ENCODE measurements around the gene UBE2H. TPM values are rescaled to one million over a fixed set of nuclear protein-coding genes. Genes with fewer than 3 reads are reported as not detected.
"Not testable (repeated sequence)": the region's sequence is repeated elsewhere in the genome, so short reads cannot be mapped to it uniquely, and the experiment has no call there.

UBE2H gene
- total RNA-seq, 1 donor from 2014 or later, result 16.4 TPM

DNA sequence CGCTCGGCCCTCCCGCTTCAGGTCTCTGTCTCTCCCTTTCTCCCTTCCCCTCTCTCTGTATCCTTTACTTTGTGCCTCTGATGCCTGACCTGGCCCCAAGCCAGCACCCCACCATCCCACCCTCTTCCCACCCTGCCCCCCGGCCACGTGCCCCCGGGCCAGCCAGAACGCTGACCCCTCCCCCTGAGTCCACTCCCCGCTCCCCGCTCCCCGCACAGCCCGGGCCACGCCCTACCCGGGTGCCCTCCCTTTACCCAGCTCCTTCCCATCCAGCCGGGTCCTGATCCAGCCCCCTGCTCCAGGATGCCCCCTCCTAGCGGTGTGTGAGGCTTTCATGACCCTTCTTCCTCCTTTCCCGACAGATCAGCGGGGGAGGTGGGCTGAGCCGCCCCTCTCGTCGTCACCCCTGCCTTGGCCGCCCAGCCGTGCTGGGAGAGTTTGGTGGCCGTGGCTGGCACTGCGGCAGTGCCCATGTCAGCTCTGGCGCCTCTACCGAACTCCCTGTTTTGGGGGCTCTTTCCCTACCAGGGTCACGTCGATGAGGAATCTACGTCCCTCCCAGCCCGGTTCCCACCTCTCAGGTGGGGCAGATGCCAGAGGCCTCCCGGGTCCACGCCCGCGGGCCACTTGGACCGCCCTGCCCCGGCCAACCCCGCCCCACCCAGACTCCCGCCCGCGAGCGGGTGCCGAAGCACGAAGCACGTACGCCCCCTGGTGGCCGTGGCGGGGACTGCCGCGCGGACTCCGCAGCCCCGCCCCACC lies 127.4 kb downstream of the UBE2H start:
- DNase-seq (ENCODE audit: low spot score), result peak; percentile 80
- H3K27me3 Mint-ChIP-seq (ENCODE audit: low read depth), result peaks cover 4% of the 10 kb centered on the region
- peak overlapping the region; percentile 52 for H3K27ac Mint-ChIP-seq
- no peaks in the 10 kb centered on the region for H3K9me3 Mint-ChIP-seq
- intact Hi-C loops (cut with micrococcal nuclease), result loop anchor here (1.0 to 5.0 kb wide), 4 partner anchors 45 to 601 kb away; partner anchors contain the start of gene NRF1
- H3K36me3 Mint-ChIP-seq (ENCODE audit: low read depth), result no peaks in the 10 kb centered on the region
- peak overlapping the region; percentile 91 for H3K4me3 Mint-ChIP-seq (ENCODE audit: low read depth)
- peaks cover 13% of the 10 kb centered on the region for H3K4me1 Mint-ChIP-seq (ENCODE audit: low read depth)

DNA sequence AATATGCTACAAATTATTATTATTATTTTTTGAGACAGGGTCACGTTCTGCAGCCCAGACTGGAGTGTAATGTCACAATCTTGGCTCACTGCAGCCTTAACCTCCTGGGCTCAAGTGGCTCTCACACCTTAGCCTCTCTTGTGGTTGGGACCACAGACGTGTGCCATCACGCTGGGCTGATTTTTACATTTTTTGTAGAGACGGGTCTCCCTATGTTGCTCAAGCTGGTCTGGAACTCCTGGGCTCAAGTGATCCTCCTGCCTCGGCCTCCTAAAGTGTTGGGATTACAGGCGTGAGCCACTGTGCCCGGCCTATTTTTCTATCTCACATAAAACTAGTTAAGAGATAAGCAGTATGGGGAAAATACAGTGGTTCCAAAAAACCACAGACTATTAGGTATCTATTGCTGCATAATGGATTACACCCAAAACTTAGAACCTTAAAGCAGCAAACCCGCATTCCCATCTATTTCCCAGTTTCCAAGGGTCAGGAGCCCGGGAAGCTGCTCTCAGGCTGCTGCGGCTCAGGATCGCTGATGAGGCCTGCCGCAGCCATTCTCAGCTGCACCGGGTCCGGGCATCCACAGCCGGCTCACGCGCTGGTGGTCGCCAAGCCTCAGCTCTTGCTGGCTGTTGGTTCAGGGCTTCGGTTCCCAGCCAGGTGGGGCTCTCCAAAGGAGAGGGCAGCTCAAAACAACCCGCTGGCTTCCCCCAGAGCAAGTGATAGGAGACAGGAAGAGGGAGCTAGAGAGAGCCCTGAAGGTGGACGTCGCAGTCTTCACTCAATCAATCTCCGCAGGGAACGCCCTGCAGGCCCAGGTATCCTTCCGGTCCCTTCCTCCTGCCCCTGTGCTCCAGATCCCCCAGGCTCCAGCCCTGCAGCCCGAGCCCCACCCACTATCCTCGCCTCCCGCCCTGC lies 128.2 kb downstream of the UBE2H start:
- no peaks in the 10 kb centered on the region for H3K9me3 Mint-ChIP-seq
- H3K4me1 Mint-ChIP-seq (ENCODE audit: low read depth), result peaks cover 5% of the 10 kb centered on the region
- H3K27ac Mint-ChIP-seq, result peak overlapping the region; percentile 52
- H3K27me3 Mint-ChIP-seq (ENCODE audit: low read depth), result peaks cover 5% of the 10 kb centered on the region
- no peak for DNase-seq (ENCODE audit: low spot score)
- no peaks in the 10 kb centered on the region for H3K36me3 Mint-ChIP-seq (ENCODE audit: low read depth)
- H3K4me3 Mint-ChIP-seq (ENCODE audit: low read depth), result peak overlapping the region; percentile 91
- intact Hi-C loops (cut with micrococcal nuclease), result loop anchor here (1.0 to 5.0 kb wide), 4 partner anchors 44 to 600 kb away; partner anchors contain the start of gene NRF1

DNA sequence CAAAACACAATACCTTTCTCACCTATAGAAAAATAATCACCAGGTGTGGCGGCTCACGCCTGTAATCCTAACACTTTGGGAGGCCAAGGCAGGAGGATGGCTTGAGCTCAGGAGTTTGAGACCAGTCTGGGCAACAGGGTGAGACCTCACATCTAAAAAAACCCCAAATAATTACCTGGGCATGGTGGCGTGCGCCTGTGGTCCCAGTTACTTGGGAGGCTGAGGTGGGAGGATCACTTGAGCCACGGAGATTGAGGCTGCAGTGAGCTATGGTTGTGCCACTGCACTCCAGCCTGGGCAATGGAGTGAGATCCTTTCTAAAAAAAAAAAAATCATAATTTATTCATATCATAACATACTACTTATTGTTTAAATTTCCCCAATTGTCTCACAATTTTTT lies 129.6 kb downstream of the UBE2H start:
- H3K36me3 Mint-ChIP-seq (ENCODE audit: low read depth); H3K9me3 Mint-ChIP-seq; H3K4me1 Mint-ChIP-seq (ENCODE audit: low read depth); DNase-seq (ENCODE audit: low spot score); H3K27ac Mint-ChIP-seq; H3K4me3 Mint-ChIP-seq (ENCODE audit: low read depth); intact Hi-C loops (cut with micrococcal nuclease); H3K27me3 Mint-ChIP-seq (ENCODE audit: low read depth): not testable (repeated sequence)

DNA sequence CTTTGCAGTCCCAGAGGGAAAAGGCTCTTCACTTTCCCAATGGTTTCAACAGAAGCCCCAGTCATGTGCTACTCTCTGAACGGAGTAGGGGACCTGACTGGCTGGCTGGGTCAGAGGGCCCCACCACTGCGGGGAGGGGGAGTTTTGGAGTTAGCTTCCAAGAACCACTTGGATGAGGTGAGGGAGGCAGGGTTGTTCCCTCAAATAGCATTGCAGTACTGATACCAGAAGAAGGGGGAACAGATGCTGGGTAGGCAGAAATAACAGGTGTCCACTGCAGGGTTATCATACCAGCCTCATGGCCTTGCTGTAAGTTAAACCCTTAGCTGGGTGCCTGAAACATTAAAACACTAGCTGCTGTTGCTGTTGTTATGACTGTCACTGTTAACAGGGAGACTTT lies 131.3 kb downstream of the UBE2H start:
- no peak for DNase-seq (ENCODE audit: low spot score)
- peaks cover 18% of the 10 kb centered on the region for H3K9me3 Mint-ChIP-seq
- H3K4me1 Mint-ChIP-seq (ENCODE audit: low read depth), result no peaks in the 10 kb centered on the region
- H3K4me3 Mint-ChIP-seq (ENCODE audit: low read depth), result no peak overlapping the region
- H3K27me3 Mint-ChIP-seq (ENCODE audit: low read depth), result peaks cover 20% of the 10 kb centered on the region
- intact Hi-C loops (cut with micrococcal nuclease), result no loop called here
- no peaks in the 10 kb centered on the region for H3K36me3 Mint-ChIP-seq (ENCODE audit: low read depth)
- H3K27ac Mint-ChIP-seq, result no peak overlapping the region

DNA sequence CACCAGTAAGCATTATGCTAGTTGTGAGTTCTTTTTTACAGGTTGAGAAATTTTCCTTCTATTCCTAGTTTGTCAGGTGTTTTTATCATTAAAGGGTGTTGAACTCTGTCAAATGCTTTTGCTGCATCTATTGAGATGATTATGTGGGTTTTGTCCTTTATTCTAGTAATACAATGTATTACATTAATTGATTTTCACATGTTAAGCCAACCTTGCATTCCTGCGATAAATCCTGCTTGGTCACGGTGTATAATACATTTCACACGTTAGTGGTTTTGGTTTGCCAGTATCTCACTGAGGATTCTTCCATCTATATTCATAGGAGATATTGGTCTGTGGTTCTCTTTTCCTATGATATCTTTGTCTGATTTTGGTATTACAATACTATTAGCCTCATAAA lies 136.0 kb downstream of the UBE2H start:
- intact Hi-C loops (cut with micrococcal nuclease), result no loop called here
- H3K4me1 Mint-ChIP-seq (ENCODE audit: low read depth), result no peaks in the 10 kb centered on the region
- no peak overlapping the region for H3K4me3 Mint-ChIP-seq (ENCODE audit: low read depth)
- no peak for DNase-seq (ENCODE audit: low spot score)
- no peak overlapping the region for H3K27ac Mint-ChIP-seq
- H3K27me3 Mint-ChIP-seq (ENCODE audit: low read depth), result peaks cover 30% of the 10 kb centered on the region
- no peaks in the 10 kb centered on the region for H3K36me3 Mint-ChIP-seq (ENCODE audit: low read depth)
- H3K9me3 Mint-ChIP-seq, result peaks cover 18% of the 10 kb centered on the region

DNA sequence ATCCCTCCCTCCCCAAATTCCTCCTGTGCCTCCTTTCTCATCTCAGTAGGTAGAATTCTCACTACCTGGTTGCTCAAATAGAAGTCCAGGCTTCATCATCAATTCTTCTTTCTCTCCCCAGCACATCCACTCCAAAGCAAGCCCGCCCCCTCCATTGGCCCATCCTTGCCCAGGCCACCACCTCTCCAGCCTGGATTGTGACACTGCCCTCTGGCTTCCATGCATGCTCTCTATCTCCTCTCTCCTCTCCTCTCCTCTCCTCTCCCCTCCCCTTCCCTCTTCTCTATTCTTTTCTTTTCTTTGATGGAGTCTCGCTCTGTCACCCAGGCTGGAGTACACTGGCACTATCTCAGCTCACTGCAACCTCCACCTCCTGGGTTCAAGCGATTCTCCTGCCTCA lies 144.9 kb downstream of the UBE2H start:
- Mint-ChIP-seq H3K27me3 (ENCODE audit: low read depth) (peaks cover 5% of the 10 kb centered on the region), H3K9me3 (no peaks in the 10 kb centered on the region), H3K4me1 (ENCODE audit: low read depth) (no peaks in the 10 kb centered on the region), H3K36me3 (ENCODE audit: low read depth) (no peaks in the 10 kb centered on the region), H3K27ac (no peak overlapping the region), H3K4me3 (ENCODE audit: low read depth) (no peak overlapping the region)
- no peak for DNase-seq (ENCODE audit: low spot score)
- intact Hi-C loops (cut with micrococcal nuclease), result no loop called here

DNA sequence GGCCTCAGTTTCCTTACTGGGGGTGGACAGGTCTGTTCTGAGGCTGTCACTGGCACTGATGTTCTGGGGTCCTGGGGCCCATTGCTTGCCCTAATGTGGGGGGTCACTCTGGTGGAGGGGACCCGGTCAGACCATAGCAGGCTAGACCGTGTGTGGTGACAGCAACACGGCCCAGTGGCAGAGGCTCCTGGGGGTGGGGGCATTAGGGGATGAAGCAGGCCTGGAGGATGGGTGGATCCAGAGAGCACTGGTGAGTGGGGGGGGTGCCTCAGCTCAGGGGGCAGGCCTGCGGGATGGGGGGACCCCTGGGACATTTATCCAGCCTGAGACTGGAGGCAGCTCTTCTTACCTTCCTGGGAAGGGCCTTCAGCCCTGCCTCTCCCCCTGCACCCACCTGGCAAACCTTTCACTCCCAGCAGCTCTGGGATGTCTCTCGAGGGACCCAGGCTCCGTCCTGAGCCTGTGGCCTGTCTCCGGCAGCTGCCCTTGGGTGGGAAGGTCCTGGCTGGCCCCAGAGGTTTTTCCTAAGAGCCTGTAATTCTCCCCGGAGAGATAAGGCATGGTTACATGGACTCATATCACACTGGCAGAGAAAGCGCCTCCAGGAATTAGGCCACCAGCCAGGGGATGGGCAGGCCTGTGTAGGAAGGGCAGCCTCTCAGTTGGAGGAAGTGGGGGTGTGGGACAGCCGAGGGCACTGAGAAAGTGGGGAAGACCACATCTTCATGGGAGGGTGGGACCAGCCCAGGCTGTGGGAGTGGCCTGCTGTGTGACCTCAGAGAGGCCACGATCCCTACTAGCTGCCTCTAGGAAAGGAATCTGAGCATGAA lies 147.7 kb downstream of the UBE2H start:
- H3K9me3 Mint-ChIP-seq, result no peaks in the 10 kb centered on the region
- H3K27me3 Mint-ChIP-seq (ENCODE audit: low read depth), result peaks cover 4% of the 10 kb centered on the region
- no peak overlapping the region for H3K4me3 Mint-ChIP-seq (ENCODE audit: low read depth)
- intact Hi-C loops (cut with micrococcal nuclease), result no loop called here
- no peak for DNase-seq (ENCODE audit: low spot score)
- no peaks in the 10 kb centered on the region for H3K4me1 Mint-ChIP-seq (ENCODE audit: low read depth)
- no peak overlapping the region for H3K27ac Mint-ChIP-seq
- H3K36me3 Mint-ChIP-seq (ENCODE audit: low read depth), result no peaks in the 10 kb centered on the region

DNA sequence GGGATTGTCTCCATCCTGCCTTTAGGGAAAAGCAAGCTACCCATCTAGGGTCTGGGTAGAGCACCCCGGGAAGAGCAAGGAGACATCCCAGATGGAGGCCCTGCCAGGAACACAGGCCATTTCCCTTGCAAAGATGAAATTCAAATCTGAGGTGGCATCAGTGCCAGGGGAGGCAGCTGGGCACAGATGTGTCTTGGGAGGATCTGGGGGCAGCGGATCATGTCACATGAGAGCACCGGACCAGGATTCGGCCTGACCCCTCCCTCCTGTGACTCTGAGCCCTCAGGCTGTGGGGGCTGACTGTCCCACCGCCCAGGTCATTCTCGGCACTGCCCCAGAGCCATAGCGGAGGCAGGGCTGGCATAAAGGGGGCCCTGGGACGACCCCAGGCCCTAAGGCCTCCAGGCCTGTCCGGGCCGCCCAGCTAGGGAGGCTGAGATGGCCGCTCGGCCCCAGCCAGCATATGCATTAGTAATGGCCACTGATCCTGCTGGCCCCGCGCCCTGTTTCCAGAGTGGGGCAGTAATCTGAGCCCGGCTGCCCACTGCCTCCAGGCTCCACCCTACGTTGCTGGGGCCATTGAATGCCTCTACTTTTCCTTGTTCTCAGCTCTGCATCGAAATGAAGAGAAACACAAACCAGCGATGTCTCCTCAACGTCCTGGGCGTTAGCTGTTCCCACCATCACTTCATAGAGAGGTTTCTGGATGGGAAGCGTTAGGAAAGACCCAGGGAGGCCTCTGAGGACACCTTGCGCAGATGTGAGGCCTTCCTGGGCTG lies 148.5 kb downstream of the UBE2H start:
- no peak overlapping the region for H3K27ac Mint-ChIP-seq
- intact Hi-C loops (cut with micrococcal nuclease), result no loop called here

DNA sequence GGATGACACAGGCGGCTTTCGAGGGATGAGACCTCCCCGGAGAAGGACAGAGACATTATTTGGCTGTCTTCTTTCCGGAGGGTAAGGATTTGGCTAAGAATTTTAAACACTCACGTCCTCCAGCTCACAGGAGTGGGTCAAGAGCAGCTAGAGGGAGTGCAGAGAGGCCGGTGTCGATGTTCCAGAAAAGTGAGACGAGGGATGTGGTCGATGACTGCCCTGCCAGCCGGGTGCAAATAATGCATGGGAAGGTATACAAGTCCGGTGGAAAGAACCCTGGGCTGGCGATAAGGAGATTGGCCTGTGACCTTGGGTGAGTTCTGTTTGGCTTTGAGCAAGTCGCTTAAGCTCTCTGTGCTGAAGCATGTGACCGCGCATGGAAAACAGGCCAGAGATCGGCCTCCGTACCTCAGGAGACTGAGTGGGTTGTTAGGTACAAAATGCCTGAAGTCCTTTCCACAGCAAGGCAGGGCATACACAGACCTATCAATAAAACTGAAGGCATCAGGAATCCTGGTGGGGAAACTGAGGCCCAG lies 149.1 kb downstream of the UBE2H start:
- Mint-ChIP-seq H3K9me3 (no peaks in the 10 kb centered on the region), H3K27me3 (ENCODE audit: low read depth) (peaks cover 4% of the 10 kb centered on the region), H3K4me3 (ENCODE audit: low read depth) (no peak overlapping the region), H3K4me1 (ENCODE audit: low read depth) (no peaks in the 10 kb centered on the region), H3K27ac (no peak overlapping the region), H3K36me3 (ENCODE audit: low read depth) (no peaks in the 10 kb centered on the region)
- no peak for DNase-seq (ENCODE audit: low spot score)
- intact Hi-C loops (cut with micrococcal nuclease), result no loop called here

More for the DNA sequence above, 148.5 kb downstream of the UBE2H start:
- Mint-ChIP-seq H3K36me3 (ENCODE audit: low read depth) (no peaks in the 10 kb centered on the region), H3K4me3 (ENCODE audit: low read depth) (no peak overlapping the region), H3K4me1 (ENCODE audit: low read depth) (no peaks in the 10 kb centered on the region), H3K27me3 (ENCODE audit: low read depth) (peaks cover 4% of the 10 kb centered on the region), H3K9me3 (no peaks in the 10 kb centered on the region)
- no peak for DNase-seq (ENCODE audit: low spot score)

DNA sequence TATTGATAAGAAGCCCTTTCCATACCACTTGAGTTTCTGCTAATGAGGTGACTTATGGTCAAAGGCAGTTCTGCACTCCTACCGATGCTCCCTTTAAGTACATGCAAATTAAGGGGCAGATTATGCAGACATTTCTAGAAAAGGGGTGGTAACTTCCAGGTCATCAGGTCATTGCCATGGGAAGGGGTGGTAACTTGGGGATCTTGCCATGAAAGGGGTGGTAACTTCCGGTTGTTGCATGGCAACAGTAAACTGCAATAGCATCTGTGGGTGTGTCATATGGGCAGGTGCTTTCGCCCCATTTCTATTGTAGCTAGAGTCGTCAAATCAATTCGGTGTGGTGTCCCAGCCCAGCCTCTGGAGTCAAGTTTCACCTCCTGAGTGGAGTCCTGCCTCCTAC lies 150.9 kb downstream of the UBE2H start:
- Mint-ChIP-seq H3K27me3 (ENCODE audit: low read depth) (peaks cover 4% of the 10 kb centered on the region), H3K4me1 (ENCODE audit: low read depth) (no peaks in the 10 kb centered on the region), H3K36me3 (ENCODE audit: low read depth) (no peaks in the 10 kb centered on the region), H3K9me3 (no peaks in the 10 kb centered on the region), H3K27ac (no peak overlapping the region), H3K4me3 (ENCODE audit: low read depth) (no peak overlapping the region)
- intact Hi-C loops (cut with micrococcal nuclease), result no loop called here
- DNase-seq (ENCODE audit: low spot score), result no peak

DNA sequence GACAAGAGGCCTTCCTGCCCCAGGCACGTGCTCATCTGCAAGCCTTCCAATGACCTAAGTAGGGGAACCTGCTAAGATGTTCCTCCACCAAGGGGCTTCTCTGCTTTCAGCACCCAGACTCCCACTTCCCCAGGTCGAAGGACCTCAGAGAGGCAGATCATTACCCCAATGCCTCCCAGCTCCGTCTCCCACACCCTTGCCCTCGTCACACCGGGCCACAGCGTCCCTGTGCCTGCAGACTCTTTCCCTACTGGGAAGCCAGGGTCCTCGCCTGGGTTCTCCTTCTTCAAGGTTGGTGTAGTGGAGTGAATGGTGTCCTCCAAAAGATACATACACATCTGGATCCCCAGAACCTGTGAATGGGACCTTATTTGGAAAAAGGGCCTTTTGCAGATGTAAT lies 151.9 kb downstream of the UBE2H start:
- intact Hi-C loops (cut with micrococcal nuclease), result no loop called here
- Mint-ChIP-seq H3K27me3 (ENCODE audit: low read depth) (peaks cover 4% of the 10 kb centered on the region), H3K27ac (no peak overlapping the region), H3K9me3 (no peaks in the 10 kb centered on the region), H3K36me3 (ENCODE audit: low read depth) (no peaks in the 10 kb centered on the region), H3K4me3 (ENCODE audit: low read depth) (no peak overlapping the region), H3K4me1 (ENCODE audit: low read depth) (no peaks in the 10 kb centered on the region)
- DNase-seq (ENCODE audit: low spot score), result no peak
